ENCODE data around the gene JAZF1.

JAZF1 gene

GRCh38 chr7:27958933-27959548 is 221.6 kb downstream of the JAZF1 start:
- DNase-seq, result peak; percentile 87

DNA sequence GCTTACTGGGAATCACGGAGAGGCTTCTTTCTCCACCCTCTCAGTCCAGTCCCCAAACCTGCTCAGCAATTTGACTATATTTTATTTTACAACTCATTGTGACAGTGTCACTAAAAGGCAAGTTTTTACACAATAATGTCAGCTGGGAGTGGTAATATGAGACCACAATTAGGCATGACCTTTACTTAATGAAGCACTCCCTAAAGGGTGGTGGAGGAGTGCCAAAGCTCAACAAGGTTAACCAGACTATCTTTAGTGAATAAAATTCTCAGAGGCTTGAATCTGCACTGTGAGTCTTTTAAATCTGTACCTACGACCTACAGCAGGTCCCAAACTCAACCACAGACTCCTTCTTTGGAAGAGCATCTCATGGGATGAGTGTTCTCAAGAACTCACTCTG is 225.0 kb downstream of the JAZF1 start:
- DNase-seq, result peak; percentile 33

DNA sequence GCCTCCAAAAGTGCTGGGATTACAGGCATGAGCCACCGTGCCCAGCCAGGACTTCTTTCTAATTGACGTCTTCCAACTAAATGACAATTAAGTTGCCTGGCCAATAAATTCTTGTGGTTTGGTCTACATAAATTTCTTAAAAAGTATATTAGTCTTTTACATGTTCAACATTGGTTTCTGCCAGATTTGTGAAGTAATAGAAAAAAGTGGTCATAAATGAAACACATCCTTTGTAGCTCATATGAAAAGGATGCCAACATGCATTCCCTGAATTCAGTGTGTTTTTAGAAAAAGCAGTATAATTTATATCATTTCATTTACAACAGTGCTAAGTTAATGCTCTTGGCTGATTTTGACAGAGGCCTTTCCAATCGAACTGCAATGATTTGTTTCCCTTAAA is 225.6 kb downstream of the JAZF1 start:
- DNase-seq, result no peak

GRCh38 chr7:27953777-27954176 is 226.8 kb downstream of the JAZF1 start:
- no peak for DNase-seq

- DNase-seq, result no peak
These were observed 227.2 kb downstream of the JAZF1 start for GRCh38 chr7:27953361-27953760.

DNA sequence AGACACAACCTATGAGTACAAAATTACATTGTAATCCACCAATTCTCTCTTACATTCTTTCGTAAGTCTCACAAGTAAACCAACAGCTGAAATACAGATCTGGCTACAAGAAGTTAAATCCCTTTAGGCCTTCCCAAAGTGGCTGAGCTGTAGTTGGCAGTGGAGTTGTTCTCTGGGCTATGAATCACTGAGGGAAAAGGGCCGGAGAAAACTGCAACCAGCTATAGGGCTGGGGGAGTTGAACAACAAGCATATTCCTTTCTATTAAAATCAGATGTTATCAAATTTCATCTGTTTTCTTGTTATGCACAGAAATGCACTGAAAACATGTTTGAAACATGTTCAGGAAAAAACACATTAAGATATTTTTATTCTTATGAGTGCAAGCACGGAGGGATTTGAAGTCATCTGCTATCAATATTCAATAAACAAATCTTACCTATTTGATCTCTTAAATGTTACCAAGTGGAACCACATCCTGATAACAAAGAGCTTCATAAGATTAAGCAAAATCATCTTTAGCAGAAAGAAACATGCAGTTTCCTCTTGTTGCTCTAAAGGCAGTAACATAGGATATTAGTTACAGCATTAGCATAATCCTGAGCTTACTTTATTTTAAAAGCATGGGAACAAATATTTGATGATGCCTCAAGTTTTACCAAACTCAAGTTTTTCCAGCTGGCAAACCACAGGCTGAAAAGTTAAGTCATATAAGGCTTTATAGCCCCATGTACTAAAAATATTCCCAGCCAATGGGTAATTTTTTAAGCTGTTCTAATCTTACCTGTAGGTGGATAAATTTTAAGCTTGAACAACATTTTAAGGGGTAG is 227.9 kb downstream of the JAZF1 start:
- DNase-seq, result no peak

DNA sequence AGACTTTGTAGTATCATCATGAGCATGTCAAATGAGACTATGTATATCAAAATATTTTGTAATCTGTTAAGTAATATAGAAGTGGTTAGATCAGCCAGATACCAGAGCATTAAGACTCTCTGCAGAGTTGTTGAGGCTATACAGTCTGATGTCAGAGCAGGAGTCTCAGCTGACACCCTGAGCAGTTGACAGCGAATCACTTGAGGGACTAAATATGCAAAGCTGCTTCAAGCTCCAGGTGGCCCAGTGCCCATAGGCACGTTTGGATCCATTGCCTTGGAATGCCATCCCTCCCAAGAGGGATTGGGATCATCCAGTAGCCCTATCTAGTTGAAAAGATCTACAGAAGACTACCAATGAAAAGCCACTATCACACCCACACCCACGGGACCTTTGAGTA is 230.5 kb downstream of the JAZF1 start:
- no peak for DNase-seq

DNA sequence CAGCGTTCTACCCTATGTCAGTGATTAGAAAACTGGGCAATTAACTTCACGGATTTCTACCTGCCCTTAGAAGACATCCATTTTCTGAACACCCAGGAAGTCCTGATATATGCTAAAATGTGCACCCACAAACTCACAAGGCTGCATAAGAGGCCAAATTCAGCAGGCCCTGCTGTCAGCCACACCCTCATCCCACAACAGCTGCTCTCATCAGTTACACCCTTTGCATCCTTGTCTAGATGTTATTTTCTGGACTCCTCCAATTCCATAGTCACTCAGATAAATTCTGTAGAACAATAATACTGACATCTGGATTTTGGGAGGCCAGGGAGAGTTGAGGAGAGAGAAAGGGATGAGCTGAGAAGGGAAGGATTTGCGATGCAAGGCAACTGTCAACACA is 231.7 kb downstream of the JAZF1 start:
- DNase-seq, result no peak

DNA sequence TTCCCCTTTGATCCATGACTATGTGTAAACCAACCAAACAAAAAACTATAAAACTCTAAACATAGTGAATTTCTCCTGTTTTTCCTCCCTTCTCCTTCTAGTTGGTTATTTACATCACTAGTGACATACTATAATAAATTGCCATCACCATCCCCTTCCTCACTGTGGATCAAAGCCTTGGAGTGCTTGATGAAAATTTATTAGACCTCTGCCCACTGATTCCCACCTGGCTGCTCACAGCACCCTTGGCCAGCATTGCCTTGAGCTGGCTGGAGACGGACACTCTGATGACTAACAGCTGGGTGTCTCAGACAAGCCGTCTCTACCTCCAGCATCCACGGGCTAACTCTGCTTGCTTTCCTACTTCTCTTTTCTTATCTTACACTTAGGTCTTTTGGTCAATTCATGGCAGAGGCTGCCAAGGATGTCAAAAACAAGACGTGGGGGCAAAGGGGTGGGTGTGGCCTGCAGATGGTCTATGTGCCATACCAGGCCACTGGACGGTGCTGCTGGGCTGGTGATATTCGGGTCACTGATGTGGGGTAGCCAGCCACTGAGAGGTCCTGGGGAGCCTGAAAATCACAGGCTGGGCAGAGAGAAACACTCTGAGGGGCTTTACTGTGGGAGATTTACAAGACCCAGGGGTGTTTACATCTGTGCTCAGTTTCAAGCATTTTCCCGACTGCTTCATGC is 232.9 kb downstream of the JAZF1 start:
- DNase-seq, result peak; percentile 43

DNA sequence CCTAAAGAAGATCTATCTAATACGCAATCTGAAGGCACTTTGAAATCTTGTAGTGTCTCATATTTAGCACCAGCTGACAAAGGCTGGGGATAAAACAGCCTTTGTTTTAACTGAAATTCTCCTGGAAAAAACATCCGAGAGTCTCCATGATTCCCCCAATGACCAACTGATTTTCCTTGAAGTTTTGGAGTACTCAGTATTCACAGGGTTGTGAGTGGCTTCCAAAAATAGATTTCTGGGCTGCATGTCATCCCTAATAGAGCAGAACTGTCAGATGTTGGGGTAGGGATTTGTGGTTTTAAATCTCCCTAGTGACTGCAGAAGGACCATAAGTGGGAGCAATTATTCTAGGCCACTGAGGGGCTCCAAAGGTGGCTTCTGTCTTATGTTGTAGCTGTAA is 234.2 kb downstream of the JAZF1 start:
- DNase-seq, result no peak

DNA sequence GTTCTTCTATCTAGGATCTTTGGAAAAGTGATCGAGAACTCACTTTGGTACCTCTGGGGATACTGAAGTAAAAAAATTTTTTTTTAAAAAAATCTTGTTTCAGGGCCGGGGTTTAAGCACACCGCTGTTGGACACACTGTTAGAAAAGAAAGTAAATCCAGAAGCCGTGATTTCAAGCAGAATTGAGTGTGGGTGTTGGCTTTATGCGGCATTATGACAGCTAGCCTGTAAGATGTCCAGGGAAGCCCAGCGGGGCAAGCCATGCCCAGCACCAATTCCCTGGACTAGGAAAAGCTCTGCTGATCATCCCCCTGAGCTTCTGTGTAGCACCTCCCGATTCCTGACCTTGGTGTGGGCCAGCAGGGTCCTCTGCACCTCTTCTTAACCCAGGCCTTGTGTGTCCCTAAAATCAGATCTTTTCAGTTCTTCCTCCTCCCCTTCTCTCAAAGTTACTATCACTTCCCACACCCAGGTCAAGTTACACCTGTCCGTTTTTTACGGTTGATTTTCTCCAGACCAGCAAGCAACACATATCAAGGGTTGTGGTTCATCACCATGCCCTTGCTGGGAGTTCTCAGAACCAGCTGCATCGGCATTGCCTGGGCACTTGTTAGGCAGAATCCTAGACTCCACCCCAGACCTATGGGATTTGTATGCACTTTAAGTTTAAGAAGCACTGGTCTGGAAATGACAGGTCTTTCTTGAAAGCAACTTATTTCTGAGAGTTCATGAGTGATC is 235.4 kb downstream of the JAZF1 start:
- no peak for DNase-seq

GRCh38 chr7:27944643-27945042 is 236.0 kb downstream of the JAZF1 start:
- DNase-seq, result no peak

GRCh38 chr7:27943241-27943640 is 237.4 kb downstream of the JAZF1 start:
- no peak for DNase-seq

DNA sequence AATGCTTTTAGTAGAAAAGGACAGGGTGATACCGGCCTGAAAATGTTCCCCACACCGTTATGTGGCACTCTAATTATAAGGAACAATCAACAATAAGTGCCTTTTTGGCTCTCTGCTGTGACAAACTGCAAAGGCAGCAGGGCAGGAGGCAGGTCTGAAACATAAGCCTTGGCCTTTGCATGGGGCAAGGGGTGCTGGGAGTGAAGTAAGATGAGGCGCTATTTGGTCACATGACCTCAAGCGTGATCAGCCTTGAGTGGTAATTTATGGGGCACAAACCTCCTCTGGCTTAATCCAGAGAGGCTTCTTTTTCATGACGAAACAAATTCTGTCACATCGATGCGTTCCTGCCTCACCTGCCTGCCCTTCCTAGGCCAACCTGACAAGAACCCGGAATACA is 237.9 kb downstream of the JAZF1 start:
- DNase-seq, result peak; percentile 56

GRCh38 chr7:27941522-27941921 is 239.1 kb downstream of the JAZF1 start:
- peak; percentile 93 for DNase-seq

DNA sequence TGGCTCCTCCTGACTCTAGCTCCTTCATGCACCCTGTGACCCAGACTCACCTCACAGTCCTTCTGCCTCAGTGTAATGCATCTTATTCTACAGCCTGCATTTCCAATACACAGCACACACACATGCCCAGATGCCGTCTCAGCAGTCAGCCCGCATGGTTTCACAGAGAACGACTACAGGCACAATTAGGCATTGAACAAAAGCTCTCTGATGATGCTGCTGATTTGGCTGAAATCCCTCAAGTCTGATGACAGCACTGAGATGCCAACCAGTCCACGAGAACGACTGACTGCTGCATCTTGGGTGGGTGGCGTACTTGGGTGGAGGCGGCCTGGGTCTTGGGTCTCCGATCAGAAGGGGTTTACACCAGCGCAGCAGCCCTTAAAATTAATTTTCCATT is 240.3 kb downstream of the JAZF1 start:
- DNase-seq, result peak; percentile 88

DNA sequence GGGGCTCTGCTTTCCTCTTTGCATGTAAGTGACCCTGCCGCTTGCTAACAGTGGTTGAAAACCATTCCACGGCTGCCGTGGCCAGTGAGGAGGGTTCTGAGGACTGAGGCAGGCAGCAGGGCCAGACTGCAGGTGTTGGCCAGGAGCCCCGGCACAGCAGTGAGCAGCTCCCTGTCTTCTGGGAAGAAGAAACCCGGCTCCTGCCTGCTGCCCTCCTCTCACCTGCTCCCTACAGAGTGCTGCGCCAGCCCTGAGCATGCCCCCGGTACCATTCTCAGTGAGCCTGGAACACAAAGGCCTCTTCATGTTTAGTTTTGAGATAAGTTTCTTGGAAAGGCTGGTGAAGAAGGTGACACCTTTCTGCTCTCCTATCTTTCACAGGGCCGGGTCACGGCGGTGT is 240.7 kb downstream of the JAZF1 start:
- DNase-seq, result peak; percentile 56

GRCh38 chr7:27936768-27937102 is 243.9 kb downstream of the JAZF1 start:
- no peak for DNase-seq

- no peak for DNase-seq
These were observed 244.4 kb downstream of the JAZF1 start for GRCh38 chr7:27936047-27936767.

GRCh38 chr7:27933671-27934565 is 246.7 kb downstream of the JAZF1 start:
- DNase-seq, result peak; percentile 96

- no peak for DNase-seq
These were observed 249.6 kb downstream of the JAZF1 start for GRCh38 chr7:27930910-27931476.

All from NCI-H69 (cell line).